MCF 10A (cell line): ENCODE results near the gene KRTAP6-1. TPM values are rescaled to one million over a fixed set of nuclear protein-coding genes. Genes with fewer than 3 reads are reported as not detected.

Experiments
- Bru-seq: library from RNA; stranded (reverse); fragments of 400-500 nt; gene quantifications from one replicate; lab custom pipeline; 2021; lab: Mats Ljungman, UMichigan
- BruChase-seq, 2 experiments: library from RNA; stranded (reverse); fragments of 400-500 nt; gene quantifications; one replicate each; lab custom pipeline; 2021; lab: Mats Ljungman, UMichigan
- BruUV-seq: library from RNA; stranded (reverse); fragments of 400-500 nt; replicated peaks from 2 replicates; lab custom pipeline; 2021; lab: Mats Ljungman, UMichigan
- CTCF ChIA-PET: fragments of 300-600 bp; sonication (Branson Sonifier 250); formaldehyde crosslinking; extraction: SDS; loops from one replicate; lab custom pipeline; 2021; ENCODE audit warnings: antibody characterized with exemption, inconsistent platforms; lab: Yijun Ruan, JAX
- POLR2A ChIA-PET: fragments of 300-600, 350-650 bp; sonication (Branson Sonifier 250); formaldehyde crosslinking; extraction: SDS; loops from one replicate; lab custom pipeline; 2020; ENCODE audit warnings: antibody characterized with exemption, inconsistent platforms; lab: Yijun Ruan, JAX
- DNase-seq: peaks from one replicate; pipeline ENCODE4 v3.0.0-alpha.2; 2018; ENCODE audit not compliant: unreplicated experiment
- H3K27ac Mint-ChIP-seq: one replicate; pipeline ENCODE4 v1.8.0; 2022; ENCODE audit warnings: mild to moderate bottlenecking, low read depth, mixed read lengths; ENCODE audit not compliant: unreplicated experiment
- H3K27me3 Mint-ChIP-seq: one replicate; pipeline ENCODE4 v1.8.0; 2022; ENCODE audit warnings: mixed read lengths; ENCODE audit not compliant: insufficient read depth, unreplicated experiment
- H3K36me3 Mint-ChIP-seq: one replicate; pipeline ENCODE4 v1.8.0; 2022; ENCODE audit warnings: mild to moderate bottlenecking, moderate library complexity, mixed read lengths; ENCODE audit not compliant: insufficient read depth, unreplicated experiment
- H3K4me1 Mint-ChIP-seq: one replicate; pipeline ENCODE4 v1.8.0; 2022; ENCODE audit warnings: mixed read lengths; ENCODE audit not compliant: insufficient read depth, unreplicated experiment
- H3K4me3 Mint-ChIP-seq: one replicate; pipeline ENCODE4 v1.8.0; 2022; ENCODE audit warnings: mild to moderate bottlenecking, moderate library complexity, mixed read lengths; ENCODE audit not compliant: unreplicated experiment
- H3K9me3 Mint-ChIP-seq: one replicate; pipeline ENCODE4 v1.8.0; 2022; ENCODE audit warnings: mixed read lengths; ENCODE audit not compliant: unreplicated experiment
- CTCF ChIP-seq: fragments of 200-600 bp; IDR thresholded peaks from one replicate; pipeline ENCODE4 v1.8.0; 2022; ENCODE audit warnings: antibody characterized with exemption, mild to moderate bottlenecking; ENCODE audit not compliant: unreplicated experiment
- intact Hi-C: fragments of 100-400 bp; cut with micrococcal nuclease; formaldehyde crosslinking; loops from 2 replicates; pipeline ENCODE4 v1.14.1; 2022
- long read RNA-seq: library from polyadenylated mRNA; stranded (forward); transcript quantifications from one replicate; pipeline ENCODE4 v2.0.0, GENCODE V29; 2022
- total RNA-seq: library from RNA; stranded (reverse); gene quantifications from 2 replicates; pipeline ENCODE4 v1.2.3, GENCODE V29; 2022

KRTAP6-1 gene
- total RNA-seq, result not detected in 2 replicates
- Bru-seq, nascent RNA, result not detected
- BruChase-seq, experiment 1, labeled RNA remaining after a 6-hour chase, result not detected
- BruChase-seq, experiment 2, labeled RNA remaining after a 2-hour chase, result not detected
- long read RNA-seq, result 0 reads

GRCh38 chr21:30613836-30614235, at the start of gene KRTAP6-1:
Gene KRTAP6-1, minus strand, starts transcription at chr21:30613930. Its CDS starts 26 bp downstream, at chr21:30613904.
- Mint-ChIP-seq H3K36me3 (no peaks in the 10 kb centered on the region), H3K27me3 (no peaks in the 10 kb centered on the region), H3K4me1 (no peaks in the 10 kb centered on the region), H3K4me3 (no peak within 1 kb of the TSS), H3K27ac (no peak within 1 kb of the TSS), H3K9me3 (no peaks in the 10 kb centered on the region)
- ChIA-PET POLR2A (no interaction called here), CTCF (no interaction called here)
- DNase-seq, result no peak
- intact Hi-C loops, result no loop called here
- no peak for TF ChIP-seq CTCF
- no TSS peak for BruUV-seq

DNA sequence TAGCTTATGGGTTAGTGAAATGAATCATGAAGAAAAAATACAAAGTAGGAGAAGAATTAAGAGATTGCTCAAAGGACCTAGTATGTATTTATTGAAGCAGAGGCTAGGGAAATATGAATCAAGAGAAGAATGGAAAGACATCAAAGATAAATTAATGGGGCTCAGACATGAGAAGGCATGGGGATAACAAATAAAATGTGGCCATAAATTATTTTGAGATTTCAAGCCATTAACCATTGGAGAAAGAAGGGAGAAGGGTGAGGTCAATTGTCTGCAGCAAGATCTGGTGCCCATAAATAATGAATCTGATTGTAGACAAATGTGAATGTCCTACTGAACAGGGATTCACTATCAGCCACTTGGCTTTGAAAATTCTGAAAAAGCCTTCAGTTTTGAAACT, 39.2 kb upstream of the KRTAP6-1 start:
- BruUV-seq, result no TSS peak
- ChIA-PET POLR2A (no interaction called here), CTCF (no interaction called here)
- peaks cover 7% of the 10 kb centered on the region for H3K9me3 Mint-ChIP-seq
- intact Hi-C loops, result no loop called here
- H3K27me3 Mint-ChIP-seq, result peaks cover 81% of the 10 kb centered on the region
- no peaks in the 10 kb centered on the region for H3K36me3 Mint-ChIP-seq
- TF ChIP-seq CTCF, result no peak
- H3K27ac Mint-ChIP-seq, result no peak overlapping the region
- H3K4me3 Mint-ChIP-seq, result no peak overlapping the region
- DNase-seq, result no peak
- H3K4me1 Mint-ChIP-seq, result no peaks in the 10 kb centered on the region

DNA sequence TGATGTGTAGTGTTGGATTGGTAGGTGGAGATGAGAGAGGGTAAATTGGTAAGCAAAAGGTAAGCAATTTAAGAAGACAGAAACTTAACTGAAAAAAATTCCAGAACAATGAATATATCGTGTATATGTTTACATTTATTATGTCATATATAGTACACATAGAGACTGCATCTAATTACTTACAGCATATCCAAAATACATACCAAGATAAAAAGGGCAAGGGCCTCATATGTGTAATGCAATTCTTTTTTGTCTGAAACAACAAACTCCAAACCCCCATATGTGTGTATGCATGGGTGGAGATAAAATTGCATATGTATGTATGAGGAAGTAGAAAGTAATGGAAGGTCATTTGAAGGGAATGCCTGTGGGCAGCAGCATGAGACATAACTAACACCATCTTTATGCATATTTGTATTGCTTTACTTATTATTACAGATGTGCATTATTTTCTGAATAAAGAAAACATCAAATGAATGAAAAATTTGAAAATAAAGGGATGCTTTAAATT, 33.2 kb upstream of the KRTAP6-1 start:
- peaks cover 56% of the 10 kb centered on the region for H3K27me3 Mint-ChIP-seq
- no peaks in the 10 kb centered on the region for H3K4me1 Mint-ChIP-seq
- peaks cover 14% of the 10 kb centered on the region for H3K9me3 Mint-ChIP-seq
- BruUV-seq, result no TSS peak
- ChIA-PET POLR2A (no interaction called here), CTCF (no interaction called here)
- intact Hi-C loops, result no loop called here
- no peaks in the 10 kb centered on the region for H3K36me3 Mint-ChIP-seq
- H3K27ac Mint-ChIP-seq, result no peak overlapping the region
- no peak for TF ChIP-seq CTCF
- no peak for DNase-seq
- no peak overlapping the region for H3K4me3 Mint-ChIP-seq

DNA sequence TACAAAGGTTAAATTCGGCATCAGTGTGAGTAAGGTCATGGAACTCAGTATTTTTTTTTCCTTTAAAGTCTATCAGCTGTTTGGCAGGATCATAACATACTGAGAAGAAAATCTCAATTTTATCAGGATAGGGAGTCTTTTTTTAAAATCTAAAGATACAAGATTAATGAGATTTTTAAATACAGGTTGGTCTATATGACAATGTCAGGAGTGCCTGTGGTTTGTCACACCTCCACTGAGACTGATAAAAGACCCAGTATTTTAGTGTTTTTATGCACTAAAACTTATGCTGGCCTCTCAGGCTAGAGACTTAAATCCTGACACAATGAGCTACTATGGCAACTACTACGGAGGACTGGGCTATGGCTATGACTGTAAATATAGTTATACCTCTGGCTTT, 28.8 kb upstream of the KRTAP6-1 start, which contains the start of gene KRTAP20-3:
Gene KRTAP20-3, plus strand, starts transcription at position 301 of the 400 bp plus-strand sequence.
- ChIA-PET POLR2A (no interaction called here), CTCF (interaction anchor here (0.5 kb wide), 1 partner anchor 1079 kb away, joined by 3 read pairs; no protein-coding TSS in a partner anchor)
- no peak for TF ChIP-seq CTCF
- DNase-seq, result no peak
- H3K36me3 Mint-ChIP-seq, result peaks cover 6% of the 10 kb centered on the region
- no TSS peak for BruUV-seq
- H3K27ac Mint-ChIP-seq, result no peak within 1 kb of the TSS
- no peak within 1 kb of the TSS for H3K4me3 Mint-ChIP-seq
- intact Hi-C loops, result no loop called here
- no peaks in the 10 kb centered on the region for H3K4me1 Mint-ChIP-seq
- H3K9me3 Mint-ChIP-seq, result peaks cover 7% of the 10 kb centered on the region
- peaks cover 14% of the 10 kb centered on the region for H3K27me3 Mint-ChIP-seq
